IgD-negative memory B cell (primary cell): ENCODE data around the gene ATP8A2. TPM values are rescaled to one million over a fixed set of nuclear protein-coding genes. Genes with fewer than 3 reads are reported as not detected.

Source experiments
- H3K27ac Mint-ChIP-seq, 3 donors: one replicate each; pipeline ENCODE4 v1.8.0; 2020 to 2022; ENCODE audit warnings: mild to moderate bottlenecking in 3 of 3, mixed read lengths in 3 of 3, moderate library complexity in 1 of 3
- H3K27me3 Mint-ChIP-seq: one replicate; pipeline ENCODE4 v1.8.0; 2021; ENCODE audit warnings: mixed read lengths
- H3K36me3 Mint-ChIP-seq: one replicate; pipeline ENCODE4 v1.8.0; 2020; ENCODE audit warnings: mild to moderate bottlenecking, mixed read lengths
- H3K4me1 Mint-ChIP-seq, 3 donors: one replicate each; pipeline ENCODE4 v1.8.0; 2020 to 2022; ENCODE audit warnings: mixed read lengths in 3 of 3, mild to moderate bottlenecking in 1 of 3
- H3K4me3 Mint-ChIP-seq, 4 donors: one replicate each; pipeline ENCODE4 v1.8.0; 2020 to 2022; ENCODE audit warnings: mild to moderate bottlenecking in 4 of 4, mixed read lengths in 4 of 4, moderate library complexity in 3 of 4
- H3K9me3 Mint-ChIP-seq, 3 donors: one replicate each; pipeline ENCODE4 v1.8.0; 2020 to 2021; ENCODE audit warnings: mixed read lengths in 3 of 3, mild to moderate bottlenecking in 1 of 3
- polyA plus RNA-seq: library from polyadenylated mRNA; unstranded; fragments of 300-500 nt; fragmentation: Illumina TruSeq; gene quantifications from one replicate; pipeline ENCODE4 v1.2.3, GENCODE V29; 2021

Gene ATP8A2
- polyA plus RNA-seq, 1 donor from 2014 or later = 0.06 TPM

- peak overlapping the region in 1 of 4 donors; percentile 9 for H3K4me3 Mint-ChIP-seq
- no peaks in the 10 kb centered on the region for H3K4me1 Mint-ChIP-seq
- peaks cover 5% of the 10 kb centered on the region for H3K27me3 Mint-ChIP-seq
- H3K27ac Mint-ChIP-seq = no peak overlapping the region
- peaks cover 0 to 9% (median 2%) of the 10 kb centered on the region in 3 donors for H3K9me3 Mint-ChIP-seq
- no peaks in the 10 kb centered on the region for H3K36me3 Mint-ChIP-seq
These were observed 306.2 kb downstream of the ATP8A2 start for GRCh38 chr13:25677956-25678355.

- H3K36me3 Mint-ChIP-seq = no peaks in the 10 kb centered on the region
- no peak overlapping the region for H3K27ac Mint-ChIP-seq
- H3K4me1 Mint-ChIP-seq = no peaks in the 10 kb centered on the region
- peaks cover 0 to 9% (median 2%) of the 10 kb centered on the region in 3 donors for H3K9me3 Mint-ChIP-seq
- peaks cover 5% of the 10 kb centered on the region for H3K27me3 Mint-ChIP-seq
- no peak overlapping the region for H3K4me3 Mint-ChIP-seq
These were observed 306.6 kb downstream of the ATP8A2 start for GRCh38 chr13:25678398-25678797.

GRCh38 chr13:25679159-25679558 is 307.4 kb downstream of the ATP8A2 start:
- H3K27ac Mint-ChIP-seq = no peak overlapping the region
- no peaks in the 10 kb centered on the region for H3K4me1 Mint-ChIP-seq
- no peaks in the 10 kb centered on the region for H3K36me3 Mint-ChIP-seq
- H3K9me3 Mint-ChIP-seq = peaks cover 0 to 9% (median 2%) of the 10 kb centered on the region in 3 donors
- no peak overlapping the region for H3K4me3 Mint-ChIP-seq
- peaks cover 4% of the 10 kb centered on the region for H3K27me3 Mint-ChIP-seq

- H3K27ac Mint-ChIP-seq = no peak overlapping the region
- H3K27me3 Mint-ChIP-seq = peaks cover 4% of the 10 kb centered on the region
- H3K4me1 Mint-ChIP-seq = no peaks in the 10 kb centered on the region
- no peak overlapping the region for H3K4me3 Mint-ChIP-seq
- peaks cover 0 to 9% (median 2%) of the 10 kb centered on the region in 3 donors for H3K9me3 Mint-ChIP-seq
- no peaks in the 10 kb centered on the region for H3K36me3 Mint-ChIP-seq
These were observed 308.2 kb downstream of the ATP8A2 start for GRCh38 chr13:25679936-25680335.

GRCh38 chr13:25682276-25682675 is 310.5 kb downstream of the ATP8A2 start:
- H3K9me3 Mint-ChIP-seq = peaks cover 0 to 9% (median 4%) of the 10 kb centered on the region in 3 donors
- no peak overlapping the region for H3K27ac Mint-ChIP-seq
- H3K4me3 Mint-ChIP-seq = no peak overlapping the region
- no peaks in the 10 kb centered on the region for H3K27me3 Mint-ChIP-seq
- no peaks in the 10 kb centered on the region for H3K36me3 Mint-ChIP-seq
- no peaks in the 10 kb centered on the region for H3K4me1 Mint-ChIP-seq

- peaks cover 0 to 9% (median 4%) of the 10 kb centered on the region in 3 donors for H3K9me3 Mint-ChIP-seq
- H3K36me3 Mint-ChIP-seq = no peaks in the 10 kb centered on the region
- H3K27me3 Mint-ChIP-seq = no peaks in the 10 kb centered on the region
- no peak overlapping the region for H3K4me3 Mint-ChIP-seq
- no peak overlapping the region for H3K27ac Mint-ChIP-seq
- H3K4me1 Mint-ChIP-seq = no peaks in the 10 kb centered on the region
These were observed 311.3 kb downstream of the ATP8A2 start for GRCh38 chr13:25683056-25683455.

GRCh38 chr13:25683662-25684370 is 312.0 kb downstream of the ATP8A2 start:
- no peaks in the 10 kb centered on the region for H3K27me3 Mint-ChIP-seq
- no peaks in the 10 kb centered on the region for H3K36me3 Mint-ChIP-seq
- H3K4me3 Mint-ChIP-seq = no peak overlapping the region
- H3K27ac Mint-ChIP-seq = no peak overlapping the region
- H3K4me1 Mint-ChIP-seq = no peaks in the 10 kb centered on the region
- peaks cover 0 to 9% (median 4%) of the 10 kb centered on the region in 3 donors for H3K9me3 Mint-ChIP-seq

- H3K27ac Mint-ChIP-seq = no peak overlapping the region
- H3K4me3 Mint-ChIP-seq = no peak overlapping the region
- H3K9me3 Mint-ChIP-seq = peaks cover 0 to 8% (median 4%) of the 10 kb centered on the region in 3 donors
- H3K36me3 Mint-ChIP-seq = no peaks in the 10 kb centered on the region
- no peaks in the 10 kb centered on the region for H3K4me1 Mint-ChIP-seq
- no peaks in the 10 kb centered on the region for H3K27me3 Mint-ChIP-seq
These were observed 312.7 kb downstream of the ATP8A2 start for GRCh38 chr13:25684491-25684890.

GRCh38 chr13:25686831-25687470 is 315.2 kb downstream of the ATP8A2 start:
- H3K27me3 Mint-ChIP-seq = no peaks in the 10 kb centered on the region
- no peak overlapping the region for H3K27ac Mint-ChIP-seq
- H3K4me3 Mint-ChIP-seq = no peak overlapping the region
- H3K4me1 Mint-ChIP-seq = no peaks in the 10 kb centered on the region
- no peaks in the 10 kb centered on the region for H3K36me3 Mint-ChIP-seq
- H3K9me3 Mint-ChIP-seq = peaks cover 0 to 4% (median 0%) of the 10 kb centered on the region in 3 donors

- Mint-ChIP-seq H3K27ac (no peak overlapping the region), H3K9me3 (peaks cover 0 to 6% (median 0%) of the 10 kb centered on the region in 3 donors), H3K36me3 (no peaks in the 10 kb centered on the region), H3K27me3 (no peaks in the 10 kb centered on the region), H3K4me1 (no peaks in the 10 kb centered on the region), H3K4me3 (no peak overlapping the region)
These were observed 315.9 kb downstream of the ATP8A2 start for GRCh38 chr13:25687471-25688225.

GRCh38 chr13:25688536-25688935 is 316.8 kb downstream of the ATP8A2 start:
- Mint-ChIP-seq H3K4me3 (no peak overlapping the region), H3K9me3 (peaks cover 0 to 6% (median 0%) of the 10 kb centered on the region in 3 donors), H3K4me1 (no peaks in the 10 kb centered on the region), H3K27me3 (no peaks in the 10 kb centered on the region), H3K27ac (no peak overlapping the region), H3K36me3 (no peaks in the 10 kb centered on the region)

GRCh38 chr13:25689539-25689938 is 317.8 kb downstream of the ATP8A2 start:
- peaks cover 0 to 6% (median 0%) of the 10 kb centered on the region in 3 donors for H3K9me3 Mint-ChIP-seq
- peaks cover 3% of the 10 kb centered on the region for H3K27me3 Mint-ChIP-seq
- H3K4me3 Mint-ChIP-seq = no peak overlapping the region
- H3K4me1 Mint-ChIP-seq = no peaks in the 10 kb centered on the region
- H3K27ac Mint-ChIP-seq = no peak overlapping the region
- no peaks in the 10 kb centered on the region for H3K36me3 Mint-ChIP-seq

- no peak overlapping the region for H3K4me3 Mint-ChIP-seq
- H3K4me1 Mint-ChIP-seq = no peaks in the 10 kb centered on the region
- no peaks in the 10 kb centered on the region for H3K36me3 Mint-ChIP-seq
- H3K9me3 Mint-ChIP-seq = peaks cover 0 to 6% (median 0%) of the 10 kb centered on the region in 3 donors
- no peak overlapping the region for H3K27ac Mint-ChIP-seq
- H3K27me3 Mint-ChIP-seq = peaks cover 3% of the 10 kb centered on the region
These were observed 318.8 kb downstream of the ATP8A2 start for GRCh38 chr13:25690582-25690981.

- Mint-ChIP-seq H3K4me1 (no peaks in the 10 kb centered on the region), H3K36me3 (no peaks in the 10 kb centered on the region), H3K4me3 (no peak overlapping the region), H3K27me3 (peaks cover 3% of the 10 kb centered on the region), H3K27ac (no peak overlapping the region), H3K9me3 (peaks cover 0 to 3% (median 0%) of the 10 kb centered on the region in 3 donors)
These were observed 319.9 kb downstream of the ATP8A2 start for GRCh38 chr13:25691654-25692053.

- no peak overlapping the region for H3K4me3 Mint-ChIP-seq
- H3K4me1 Mint-ChIP-seq = no peaks in the 10 kb centered on the region
- peaks cover 3% of the 10 kb centered on the region for H3K27me3 Mint-ChIP-seq
- no peaks in the 10 kb centered on the region for H3K36me3 Mint-ChIP-seq
- no peak overlapping the region for H3K27ac Mint-ChIP-seq
- H3K9me3 Mint-ChIP-seq = peaks cover 0 to 3% (median 0%) of the 10 kb centered on the region in 3 donors
These were observed 320.3 kb downstream of the ATP8A2 start for GRCh38 chr13:25692099-25692498.
